ENCODE data around the gene GARIN5B. TPM values are rescaled to one million over a fixed set of nuclear protein-coding genes. Genes with fewer than 3 reads are reported as not detected.
A peak's percentile ranks its signal among the peaks of the same experiment; 100 is the strongest.

Gene GARIN5B
- total and polyA plus RNA-seq, 2 of the 8 experiments (the other 6 are each of a cell fraction or from before 2014, with no cell fraction given), result 0.03 TPM; not detected in 1

DNA sequence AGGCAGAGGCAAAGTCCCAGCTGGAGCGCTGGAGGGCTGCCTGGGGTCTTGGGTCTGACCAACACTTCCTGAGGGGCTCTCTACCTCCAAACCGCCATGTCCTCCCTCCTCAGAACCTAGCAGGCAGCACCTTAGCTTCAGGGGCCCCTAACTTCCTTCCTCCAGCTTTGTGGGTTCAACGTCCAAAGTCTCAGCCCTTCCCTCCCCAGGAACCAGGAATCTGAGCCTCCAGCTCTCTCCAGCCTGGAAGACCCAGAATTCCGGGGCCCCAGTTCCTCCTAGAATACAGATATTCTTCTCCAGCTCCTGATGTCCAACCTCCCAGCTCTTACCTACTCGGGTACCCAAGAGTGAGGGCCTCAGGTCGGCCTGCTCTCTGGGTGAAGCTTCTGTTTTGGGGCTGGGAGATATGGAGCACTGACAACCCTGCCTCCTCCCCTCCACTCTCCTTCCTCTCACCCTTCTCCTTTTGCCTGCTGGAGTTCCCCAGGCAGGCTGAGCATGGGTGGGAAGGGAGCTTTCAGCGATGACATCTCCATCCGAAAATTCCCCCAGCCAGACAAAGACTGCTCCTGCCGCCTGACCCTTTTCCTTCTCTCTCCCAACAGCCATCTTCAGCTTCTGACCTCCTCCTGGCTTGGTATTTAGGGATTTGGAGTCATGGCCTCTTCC is 41.5 kb downstream of the GARIN5B start:
- peaks cover 0 to 10% (median 5%) of the 10 kb centered on the region in 4 experiments; a peak in 6 of 7 replicates for H3K4me1 ChIP-seq (replicated peaks in 1 of 4; ENCODE audit: control insufficient read depth in 3 of 4, insufficient read depth in 4 of 4, low read length in 3 of 4)
- H3K4me2 ChIP-seq (ENCODE audit: insufficient read depth in 1 of 2, low read depth in 2 of 2, low read length in 2 of 2), result no peak overlapping the region
- no peak overlapping the region for H2BK5ac ChIP-seq (ENCODE audit: low read depth, low read length)
- peak overlapping the region; percentile 61; the same call in 1 of the 2 replicates for H2BK15ac ChIP-seq (ENCODE audit: low read length)
- no peaks in the 10 kb centered on the region for H3K9me3 ChIP-seq (ENCODE audit: insufficient read depth in 2 of 2, low read depth in 1 of 2, low read length in 1 of 2)
- no peak overlapping the region for H3K4me3 ChIP-seq (ENCODE audit: extremely low read depth in 1 of 4, insufficient read depth in 2 of 4, low read depth in 3 of 4, low read length in 4 of 4)
- no peak overlapping the region for H3K23ac ChIP-seq (ENCODE audit: insufficient read length)
- H2AK5ac ChIP-seq (ENCODE audit: low read depth, low read length), result peak overlapping the region; percentile 86; the same call in 1 of the 2 replicates
- FAIRE-seq, result no peak
- H4K8ac ChIP-seq (ENCODE audit: extremely low read depth, insufficient read depth, low read length), result peak overlapping the region; percentile 38
- H2BK12ac ChIP-seq (ENCODE audit: low read depth, low read length), result peak overlapping the region; percentile 50; the same call in 1 of the 2 replicates
- WGBS, 2 experiments (ENCODE audit: extremely low coverage in 1 of 2, insufficient coverage in 1 of 2, insufficient read length in 1 of 2, insufficient replicate concordance in 2 of 2, low coverage in 1 of 2, low lambda C conversion rate in 2 of 2, missing lambda C conversion rate in 1 of 2), result 81% methylated on average over 9 of the region's 9 CpGs; no CpG with 5 or more reads in 1 of the 2 experiments
- H3K4ac ChIP-seq (replicated peaks; ENCODE audit: insufficient read length, low read depth, low read length), result no peak overlapping the region
- no peak overlapping the region for H4K5ac ChIP-seq (ENCODE audit: insufficient read length, low read depth, low read length)
- CTCF ChIA-PET (ENCODE audit: partially characterized antibody), result interaction anchor here (0.7 to 2.7 kb wide), 8 partner anchors 10 to 111 kb away, joined by 3 to 18 read pairs (median 6); partner anchors contain the start of gene TMEM238
- no peaks in the 10 kb centered on the region for H3K27me3 ChIP-seq (replicated peaks in 1 of 4; ENCODE audit: control insufficient read depth in 3 of 4, extremely low read depth in 1 of 4, insufficient read depth in 3 of 4, low read length in 3 of 4)
- no peak overlapping the region for H2AFZ ChIP-seq (ENCODE audit: low read length)
- H3K36me3 ChIP-seq (ENCODE audit: control insufficient read depth in 2 of 4, insufficient read depth in 4 of 4, low read length in 3 of 4), result no peaks in the 10 kb centered on the region
- no peak overlapping the region for H3K56ac ChIP-seq (replicated peaks; ENCODE audit: insufficient read length, low read depth, low read length)
- peaks cover 2% of the 10 kb centered on the region; the same call in 1 of the 2 replicates for H3K23me2 ChIP-seq (ENCODE audit: low read depth, low read length)
- no peak overlapping the region for H3K27ac ChIP-seq (ENCODE audit: low read depth, low read length)
- H3K18ac ChIP-seq (ENCODE audit: extremely low read depth, low read length), result no peak overlapping the region
- 0 out of 2 replicates have a peak overlapping the region, but pooled peaks have one; percentile 48 for H2BK20ac ChIP-seq (ENCODE audit: low read length)
- H3K9ac ChIP-seq (replicated peaks in 1 of 4; ENCODE audit: extremely low read depth in 1 of 4, low read depth in 3 of 4, low read length in 3 of 4), result no peak overlapping the region
- DNase-seq (ENCODE audit: low read depth in 1 of 2, low spot score in 2 of 2), result no peak
- H4K20me1 ChIP-seq (replicated peaks in 1 of 2; ENCODE audit: control insufficient read depth in 1 of 2, insufficient read depth in 2 of 2, low read length in 2 of 2), result no peaks in the 10 kb centered on the region
- H2BK120ac ChIP-seq (replicated peaks; ENCODE audit: low read depth, low read length), result no peak overlapping the region
- no peaks in the 10 kb centered on the region for H3K79me1 ChIP-seq (ENCODE audit: low read depth, low read length)
- POLR2A ChIA-PET (ENCODE audit: partially characterized antibody), result interaction anchor here (0.7 to 4.3 kb wide), 13 partner anchors 9 to 278 kb away, joined by 3 to 23 read pairs (median 4); partner anchors contain the start of genes FIZ1, KMT5C, UBE2S and ZNF524
- peak overlapping the region; percentile 13 for H4K91ac ChIP-seq (replicated peaks; ENCODE audit: insufficient read length, low read length)
- no peak overlapping the region for H3K14ac ChIP-seq (ENCODE audit: insufficient read length)
- no peaks in the 10 kb centered on the region for H3K79me2 ChIP-seq (ENCODE audit: control insufficient read depth in 1 of 2, insufficient read depth in 2 of 2, low read length in 2 of 2)
- no peak for TF ChIP-seq SIX5 (IDR thresholded peaks at IDR 0.05; ENCODE audit: low read depth, low read length)
- no peak for TF ChIP-seq MAFK (IDR thresholded peaks at IDR 0.05; ENCODE audit: low read depth, low read length)

Measured in H1 (cell line).